ENCODE results near the gene WLS.

Gene WLS

GRCh38 chr1:68206848-68207689 lies 25.3 kb downstream of the WLS start:
- peak; percentile 74 for ATAC-seq
- no peak for TF ChIP-seq ZFP30 (CRISPR knock-in tag; IDR thresholded peaks at IDR 0.05)
- no peak for TF ChIP-seq TSHZ2 (CRISPR knock-in tag; IDR thresholded peaks at IDR 0.05)
- peak; percentile 51 for TF ChIP-seq ISL1 (CRISPR knock-in tag; IDR thresholded peaks at IDR 0.05)
- no peak for TF ChIP-seq TOX (CRISPR knock-in tag; IDR thresholded peaks at IDR 0.05; ENCODE audit: borderline replicate concordance)
- TF ChIP-seq CREB5 (CRISPR knock-in tag; IDR thresholded peaks at IDR 0.05; ENCODE audit: low read depth): peak; percentile 62; the same call in 1 of the 2 replicates
- TF ChIP-seq GLIS3 (CRISPR knock-in tag; IDR thresholded peaks at IDR 0.05): no peak
- no peak for TF ChIP-seq OSR1 (CRISPR knock-in tag; IDR thresholded peaks at IDR 0.05)
- no peak for TF ChIP-seq RARB (CRISPR knock-in tag; IDR thresholded peaks at IDR 0.05)

- no peak for ATAC-seq
- TF ChIP-seq TCF4 (CRISPR knock-in tag; IDR thresholded peaks at IDR 0.05; ENCODE audit: borderline replicate concordance) (no peak), ZNF8 (CRISPR knock-in tag; IDR thresholded peaks at IDR 0.05) (no peak), RARB (CRISPR knock-in tag; IDR thresholded peaks at IDR 0.05) (no peak), ESRRG (CRISPR knock-in tag; IDR thresholded peaks at IDR 0.05) (no peak), BACH2 (CRISPR knock-in tag; IDR thresholded peaks at IDR 0.05; ENCODE audit: borderline replicate concordance) (no peak), ZC3H10 (CRISPR knock-in tag; IDR thresholded peaks at IDR 0.05) (no peak), ISL1 (CRISPR knock-in tag; IDR thresholded peaks at IDR 0.05) (no peak), SNAI2 (CRISPR knock-in tag; IDR thresholded peaks at IDR 0.05) (no peak), CSDC2 (CRISPR knock-in tag; IDR thresholded peaks at IDR 0.05) (no peak), ZFP3 (CRISPR knock-in tag; IDR thresholded peaks at IDR 0.05) (no peak), ARNTL (CRISPR knock-in tag; IDR thresholded peaks at IDR 0.05; ENCODE audit: borderline replicate concordance, low read depth) (no peak), OSR1 (CRISPR knock-in tag; IDR thresholded peaks at IDR 0.05) (no peak), ZFP30 (CRISPR knock-in tag; IDR thresholded peaks at IDR 0.05) (no peak), GLIS3 (CRISPR knock-in tag; IDR thresholded peaks at IDR 0.05) (no peak), ZNF70 (CRISPR knock-in tag; IDR thresholded peaks at IDR 0.05) (no peak), TOX (CRISPR knock-in tag; IDR thresholded peaks at IDR 0.05; ENCODE audit: borderline replicate concordance) (no peak), CSRNP3 (CRISPR knock-in tag; IDR thresholded peaks at IDR 0.05) (no peak), POU6F1 (CRISPR knock-in tag; IDR thresholded peaks at IDR 0.05; ENCODE audit: borderline replicate concordance, low read depth) (no peak), ZNF565 (CRISPR knock-in tag; conservative IDR thresholded peaks at IDR 0.05; ENCODE audit: low read depth) (no peak), TSHZ2 (CRISPR knock-in tag; IDR thresholded peaks at IDR 0.05) (no peak)
Observed at GRCh38 chr1:68205794-68206358, 26.4 kb downstream of the WLS start.
